T-helper 17 cell (primary cell): Measurements from ENCODE around the gene TAF10. TPM values are rescaled to one million over a fixed set of nuclear protein-coding genes. Genes with fewer than 3 reads are reported as not detected.

Experiments
- ATAC-seq: fragments of 150-1000 bp; cut with Tn5 transposase; 2 replicates; pipeline ENCODE4 v1.10.0; 2021; ENCODE audit warnings: mild to moderate bottlenecking, moderate library complexity
- DNase-seq, 3 donors: peaks; one replicate each; pipeline versions ENCODE4 v3.0.0 to v3.0.0-alpha.2; 2020 to 2021
- H3K9me3 ChIP-seq: one replicate; pipeline ENCODE4 v1.7.0; 2013; ENCODE audit warnings: low read length, mild to moderate bottlenecking; ENCODE audit not compliant: control insufficient read depth, poor library complexity, severe bottlenecking
- H3K27ac Mint-ChIP-seq: one replicate; pipeline ENCODE4 v1.8.0; 2022; ENCODE audit warnings: mild to moderate bottlenecking, moderate library complexity, mixed read lengths
- H3K27me3 Mint-ChIP-seq: one replicate; pipeline ENCODE4 v1.8.0; 2022; ENCODE audit warnings: mixed read lengths
- H3K36me3 Mint-ChIP-seq: one replicate; pipeline ENCODE4 v1.8.0; 2022; ENCODE audit warnings: low read depth, mixed read lengths
- H3K4me1 Mint-ChIP-seq: one replicate; pipeline ENCODE4 v1.8.0; 2022; ENCODE audit warnings: mild to moderate bottlenecking, mixed read lengths
- H3K4me3 Mint-ChIP-seq: one replicate; pipeline ENCODE4 v1.8.0; 2022; ENCODE audit warnings: mild to moderate bottlenecking, moderate library complexity, mixed read lengths
- total RNA-seq, 4 donors: library from RNA in 2 of 4; stranded (reverse) in 2 of 4; gene quantifications; one replicate each; pipeline ENCODE4 v1.2.3 and lab custom pipeline; 2022 to 2026

TAF10 gene
- total RNA-seq, 2 donors from 2014 or later: 124 to 132 TPM

DNA sequence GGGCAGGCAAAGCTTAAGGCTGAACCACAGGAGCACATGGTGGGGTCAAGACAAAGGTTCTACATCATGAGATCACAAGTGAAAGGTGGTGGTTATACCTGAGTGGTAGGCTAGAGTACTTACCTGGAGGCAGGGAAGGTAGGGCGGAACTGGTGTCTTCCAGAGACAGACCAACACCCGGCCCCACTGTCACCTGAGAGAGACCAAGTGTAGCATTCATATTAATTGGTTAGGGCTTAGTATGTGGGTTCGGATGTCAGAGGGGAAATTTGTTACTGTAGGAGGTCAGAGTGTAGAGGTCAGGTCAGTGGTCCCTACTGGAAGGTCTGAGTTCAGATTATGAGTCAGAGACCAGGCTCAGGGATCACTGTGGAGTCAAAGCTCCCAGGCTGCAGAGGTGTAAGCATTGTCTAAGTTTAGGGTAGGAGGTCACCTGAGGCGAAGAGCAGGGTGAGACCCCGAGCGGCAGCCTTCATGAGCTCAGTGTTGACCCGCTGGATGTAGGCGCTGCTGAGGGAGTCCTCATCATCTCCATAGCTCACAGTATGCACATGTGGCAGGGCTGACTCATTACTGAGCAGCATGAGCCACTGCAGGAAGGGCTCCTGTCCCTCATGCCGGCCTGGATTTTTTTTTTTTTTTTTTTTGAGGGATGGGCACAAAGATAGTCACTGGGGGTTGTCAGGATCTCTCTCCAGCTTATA, 4.0 kb upstream of the TAF10 start:
- ATAC-seq: no peak
- no peak overlapping the region for H3K4me3 Mint-ChIP-seq
- H3K4me1 Mint-ChIP-seq: peaks cover 24% of the 10 kb centered on the region
- no peaks in the 10 kb centered on the region for H3K9me3 ChIP-seq
- no peaks in the 10 kb centered on the region for H3K27me3 Mint-ChIP-seq
- H3K27ac Mint-ChIP-seq: peak overlapping the region; percentile 9
- no peak for DNase-seq
- H3K36me3 Mint-ChIP-seq: peaks cover 9% of the 10 kb centered on the region

- no peak for DNase-seq
- H3K4me3 Mint-ChIP-seq: no peak overlapping the region
- peaks cover 9% of the 10 kb centered on the region for H3K36me3 Mint-ChIP-seq
- H3K4me1 Mint-ChIP-seq: peaks cover 29% of the 10 kb centered on the region
- H3K9me3 ChIP-seq: no peaks in the 10 kb centered on the region
- no peaks in the 10 kb centered on the region for H3K27me3 Mint-ChIP-seq
- H3K27ac Mint-ChIP-seq: no peak overlapping the region
- no peak for ATAC-seq
These were observed 3.0 kb upstream of the TAF10 start for GRCh38 chr11:6615046-6615445.

- no peak overlapping the region for H3K27ac Mint-ChIP-seq
- H3K9me3 ChIP-seq: no peaks in the 10 kb centered on the region
- no peak for DNase-seq
- H3K4me1 Mint-ChIP-seq: peaks cover 33% of the 10 kb centered on the region
- ATAC-seq: no peak
- no peak overlapping the region for H3K4me3 Mint-ChIP-seq
- no peaks in the 10 kb centered on the region for H3K27me3 Mint-ChIP-seq
- peaks cover 11% of the 10 kb centered on the region for H3K36me3 Mint-ChIP-seq
These were observed 2.4 kb upstream of the TAF10 start for GRCh38 chr11:6614446-6614845.

GRCh38 chr11:6613496-6613895, 1.5 kb upstream of the TAF10 start:
- DNase-seq: no peak
- Mint-ChIP-seq H3K27ac (no peak overlapping the region), H3K27me3 (no peaks in the 10 kb centered on the region), H3K4me3 (no peak overlapping the region), H3K4me1 (peaks cover 37% of the 10 kb centered on the region), H3K36me3 (peaks cover 11% of the 10 kb centered on the region)
- ATAC-seq: no peak
- H3K9me3 ChIP-seq: no peaks in the 10 kb centered on the region

- Mint-ChIP-seq H3K27me3 (no peaks in the 10 kb centered on the region), H3K36me3 (peaks cover 11% of the 10 kb centered on the region), H3K4me3 (no peak overlapping the region), H3K4me1 (peaks cover 41% of the 10 kb centered on the region), H3K27ac (no peak overlapping the region)
- DNase-seq: no peak
- no peaks in the 10 kb centered on the region for H3K9me3 ChIP-seq
- ATAC-seq: no peak
These were observed 128 bp downstream of the TAF10 start for GRCh38 chr11:6611963-6612212.

DNA sequence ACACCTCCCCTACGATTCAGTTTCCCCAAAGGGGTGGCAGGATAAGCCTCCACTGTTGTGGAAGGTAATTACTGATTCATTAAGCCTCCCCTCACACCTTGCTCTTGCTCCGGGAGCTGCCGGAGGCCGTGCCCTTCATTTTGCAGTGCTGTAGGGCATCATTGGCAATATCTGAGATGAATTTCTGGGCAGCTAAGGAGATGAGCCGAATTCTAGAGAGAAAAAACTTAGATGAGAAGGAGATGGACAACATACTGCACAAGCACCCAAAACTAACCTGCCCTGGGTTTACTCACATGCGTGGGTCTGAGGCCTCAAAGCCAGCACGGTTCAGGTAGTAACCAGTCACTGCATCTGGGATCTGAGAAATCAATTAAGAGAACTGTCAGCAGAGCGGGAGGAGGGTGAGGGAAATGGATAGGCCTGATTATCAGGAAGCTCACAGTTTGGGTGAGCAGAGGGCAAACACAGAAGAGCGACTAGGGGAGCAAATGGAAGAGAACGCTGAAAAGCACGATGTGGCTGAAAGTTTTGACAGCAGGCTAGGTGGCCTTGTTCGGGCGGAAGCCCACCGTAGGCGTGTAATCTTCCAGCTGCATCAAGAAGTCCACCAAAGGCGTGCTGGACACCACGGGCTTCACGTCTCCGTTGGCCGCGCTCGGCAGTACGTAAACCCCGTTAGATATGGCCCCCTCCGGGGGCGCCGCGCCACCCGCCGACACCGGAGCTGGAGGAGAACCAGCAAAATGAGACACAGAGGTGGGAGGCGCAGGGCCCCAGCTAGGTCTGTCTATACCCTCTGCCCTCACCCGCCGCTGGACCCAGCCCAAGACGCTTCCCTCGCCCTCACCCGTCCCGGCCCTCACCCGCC, 689 bp downstream of the TAF10 start:
- Mint-ChIP-seq H3K4me3 (no peak overlapping the region), H3K27ac (no peak overlapping the region), H3K36me3 (peaks cover 11% of the 10 kb centered on the region), H3K4me1 (peaks cover 41% of the 10 kb centered on the region), H3K27me3 (no peaks in the 10 kb centered on the region)
- H3K9me3 ChIP-seq: no peaks in the 10 kb centered on the region
- DNase-seq: peak in 1 of 3 donors; percentile 27
- ATAC-seq: peak; percentile 7

GRCh38 chr11:6610591-6610990, 1.4 kb downstream of the TAF10 start:
- no peak for DNase-seq
- ATAC-seq: no peak
- peaks cover 6% of the 10 kb centered on the region for H3K36me3 Mint-ChIP-seq
- H3K27ac Mint-ChIP-seq: no peak overlapping the region
- peaks cover 41% of the 10 kb centered on the region for H3K4me1 Mint-ChIP-seq
- no peak overlapping the region for H3K4me3 Mint-ChIP-seq
- no peaks in the 10 kb centered on the region for H3K9me3 ChIP-seq
- no peaks in the 10 kb centered on the region for H3K27me3 Mint-ChIP-seq

- Mint-ChIP-seq H3K36me3 (peaks cover 2% of the 10 kb centered on the region), H3K4me1 (peaks cover 32% of the 10 kb centered on the region)
These were observed 2.5 kb downstream of the TAF10 start for GRCh38 chr11:6609502-6610015.

DNA sequence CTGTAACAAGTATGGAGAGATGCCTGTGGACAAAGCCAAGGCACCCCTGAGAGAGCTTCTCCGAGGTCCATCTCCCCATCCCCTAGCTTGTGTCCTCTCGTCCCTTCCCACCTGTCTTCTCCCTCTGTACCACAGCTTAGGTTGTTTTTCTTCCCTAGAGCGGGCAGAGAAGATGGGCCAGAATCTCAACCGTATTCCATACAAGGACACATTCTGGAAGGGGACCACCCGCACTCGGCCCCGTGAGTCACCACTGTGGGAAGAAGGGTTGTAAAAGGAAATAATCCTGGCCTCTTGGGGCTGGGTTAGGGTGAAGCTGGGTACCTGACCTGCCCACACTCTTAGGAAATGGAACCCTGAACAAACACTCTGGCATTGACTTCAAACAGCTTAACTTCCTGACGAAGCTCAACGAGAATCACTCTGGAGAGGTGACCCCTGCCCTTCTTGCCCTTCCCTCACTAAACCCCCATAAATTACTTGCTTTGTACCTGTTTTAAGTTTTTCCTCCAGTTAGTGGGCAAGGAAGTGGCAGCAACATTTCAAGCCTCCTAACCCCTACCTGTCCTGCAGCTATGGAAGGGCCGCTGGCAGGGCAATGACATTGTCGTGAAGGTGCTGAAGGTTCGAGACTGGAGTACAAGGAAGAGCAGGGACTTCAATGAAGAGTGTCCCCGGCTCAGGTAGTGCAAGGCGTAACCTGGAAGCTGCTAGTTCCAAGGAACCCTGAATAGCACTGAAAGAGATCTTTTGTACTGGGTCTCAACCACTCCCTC, 3.1 kb downstream of the TAF10 start:
- H3K9me3 ChIP-seq: no peaks in the 10 kb centered on the region
- Mint-ChIP-seq H3K36me3 (peaks cover 2% of the 10 kb centered on the region), H3K4me1 (peaks cover 32% of the 10 kb centered on the region), H3K4me3 (peak overlapping the region; percentile 25), H3K27ac (no peak overlapping the region), H3K27me3 (no peaks in the 10 kb centered on the region)
- DNase-seq: no peak
- no peak for ATAC-seq

More at GRCh38 chr11:6609502-6610015, 2.5 kb downstream of the TAF10 start:
- H3K9me3 ChIP-seq: no peaks in the 10 kb centered on the region
- no peak for DNase-seq
- Mint-ChIP-seq H3K4me3 (peak overlapping the region; percentile 60), H3K27ac (no peak overlapping the region), H3K27me3 (no peaks in the 10 kb centered on the region)
- no peak for ATAC-seq

GRCh38 chr11:6608011-6608410, 4.0 kb downstream of the TAF10 start:
- Mint-ChIP-seq H3K36me3 (peaks cover 2% of the 10 kb centered on the region), H3K4me1 (peaks cover 32% of the 10 kb centered on the region), H3K27ac (no peak overlapping the region), H3K4me3 (peak overlapping the region; percentile 21), H3K27me3 (no peaks in the 10 kb centered on the region)
- DNase-seq (no peak), ATAC-seq (no peak)
- no peaks in the 10 kb centered on the region for H3K9me3 ChIP-seq

DNA sequence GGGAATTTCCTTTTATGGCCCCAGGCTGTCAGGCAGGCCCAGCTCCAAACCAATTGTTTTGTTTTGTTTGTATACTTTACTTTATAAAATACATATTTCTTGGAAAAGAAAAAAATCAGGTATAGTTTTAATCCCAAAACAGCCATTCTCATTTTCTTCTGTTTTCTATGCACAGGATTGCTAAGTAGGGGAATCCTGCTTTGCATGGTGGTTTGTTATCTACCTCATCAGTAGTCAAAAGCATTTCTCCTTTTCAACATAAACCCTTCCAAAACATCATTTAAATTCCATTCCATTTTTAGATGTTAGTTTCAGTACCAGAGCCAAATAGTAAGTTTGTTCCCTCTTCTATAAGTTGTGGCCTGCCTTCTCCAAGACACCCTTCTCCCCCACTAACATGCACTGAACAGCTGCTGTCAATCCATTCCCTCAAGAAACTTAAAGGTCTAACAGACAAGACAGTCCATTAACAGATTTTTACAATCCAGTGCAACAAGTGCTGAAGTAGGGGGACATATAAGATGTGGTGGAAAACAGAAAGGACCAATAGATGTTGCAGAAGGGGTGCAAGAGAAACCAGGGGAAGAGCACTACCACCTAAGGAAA, 4.7 kb downstream of the TAF10 start:
- H3K9me3 ChIP-seq: no peaks in the 10 kb centered on the region
- Mint-ChIP-seq H3K4me3 (peak overlapping the region; percentile 50), H3K36me3 (peaks cover 2% of the 10 kb centered on the region), H3K27ac (no peak overlapping the region), H3K4me1 (peaks cover 32% of the 10 kb centered on the region), H3K27me3 (no peaks in the 10 kb centered on the region)
- DNase-seq (no peak), ATAC-seq (no peak)

- no peak overlapping the region for H3K4me3 Mint-ChIP-seq
- no peaks in the 10 kb centered on the region for H3K9me3 ChIP-seq
- no peak overlapping the region for H3K27ac Mint-ChIP-seq
- H3K4me1 Mint-ChIP-seq: peaks cover 37% of the 10 kb centered on the region
- ATAC-seq (no peak), DNase-seq (peak in 1 of 3 donors; percentile 35)
- H3K36me3 Mint-ChIP-seq: peaks cover 4% of the 10 kb centered on the region
- H3K27me3 Mint-ChIP-seq: no peaks in the 10 kb centered on the region
These were observed 5.4 kb downstream of the TAF10 start for GRCh38 chr11:6606471-6607189.
